ENCODE measurements around the gene APBA3. TPM values are rescaled to one million over a fixed set of nuclear protein-coding genes. Genes with fewer than 3 reads are reported as not detected.

The APBA3 gene
- total RNA-seq, 1 donor from 2014 or later, result 24.7 TPM

DNA sequence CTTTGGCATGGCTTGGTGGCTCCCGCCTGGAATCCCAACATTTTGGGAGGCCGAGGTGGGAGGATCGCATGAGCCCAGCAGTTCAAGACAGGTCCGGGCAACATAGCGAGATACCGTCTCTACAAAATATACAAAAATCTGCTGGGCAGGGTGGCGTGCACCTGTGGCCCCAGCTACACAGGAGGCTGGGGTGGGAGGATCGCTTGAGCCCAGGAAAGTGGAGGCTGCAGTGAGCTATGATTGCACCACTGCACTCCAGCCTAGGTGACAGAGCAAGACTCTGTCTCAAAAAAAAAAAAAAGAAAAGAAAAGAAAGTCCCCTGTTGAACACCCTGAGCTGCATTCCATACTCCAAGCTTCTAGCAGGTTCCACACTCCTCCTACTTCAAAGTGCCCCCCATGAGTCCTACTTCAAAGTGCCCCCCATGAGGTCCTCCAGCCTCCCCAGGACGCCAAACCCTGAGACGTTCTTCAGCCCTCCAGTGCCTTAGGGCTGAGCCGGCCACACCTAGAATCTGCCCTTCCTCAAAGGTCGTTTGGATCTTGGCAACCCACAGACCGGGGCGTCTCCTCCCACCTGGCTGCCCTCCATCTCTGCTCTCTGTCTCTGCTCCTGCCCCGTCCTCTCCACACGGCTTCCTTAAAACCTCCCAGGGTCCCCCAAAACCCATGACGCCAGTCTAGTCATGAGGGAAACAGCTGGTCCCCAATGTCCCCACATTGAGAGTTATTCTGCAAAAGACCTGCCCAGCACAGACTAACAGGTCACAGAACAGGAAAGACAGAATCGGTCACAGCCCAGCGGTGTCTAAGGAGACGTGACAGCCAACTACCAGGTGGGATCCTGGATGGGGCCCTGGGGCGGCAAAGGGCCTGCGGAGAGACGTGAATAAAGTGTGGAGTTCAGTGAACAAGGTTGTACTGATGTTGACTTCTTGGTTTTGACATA, 48.6 kb downstream of the APBA3 start:
- TF ChIP-seq, protein P1, sequence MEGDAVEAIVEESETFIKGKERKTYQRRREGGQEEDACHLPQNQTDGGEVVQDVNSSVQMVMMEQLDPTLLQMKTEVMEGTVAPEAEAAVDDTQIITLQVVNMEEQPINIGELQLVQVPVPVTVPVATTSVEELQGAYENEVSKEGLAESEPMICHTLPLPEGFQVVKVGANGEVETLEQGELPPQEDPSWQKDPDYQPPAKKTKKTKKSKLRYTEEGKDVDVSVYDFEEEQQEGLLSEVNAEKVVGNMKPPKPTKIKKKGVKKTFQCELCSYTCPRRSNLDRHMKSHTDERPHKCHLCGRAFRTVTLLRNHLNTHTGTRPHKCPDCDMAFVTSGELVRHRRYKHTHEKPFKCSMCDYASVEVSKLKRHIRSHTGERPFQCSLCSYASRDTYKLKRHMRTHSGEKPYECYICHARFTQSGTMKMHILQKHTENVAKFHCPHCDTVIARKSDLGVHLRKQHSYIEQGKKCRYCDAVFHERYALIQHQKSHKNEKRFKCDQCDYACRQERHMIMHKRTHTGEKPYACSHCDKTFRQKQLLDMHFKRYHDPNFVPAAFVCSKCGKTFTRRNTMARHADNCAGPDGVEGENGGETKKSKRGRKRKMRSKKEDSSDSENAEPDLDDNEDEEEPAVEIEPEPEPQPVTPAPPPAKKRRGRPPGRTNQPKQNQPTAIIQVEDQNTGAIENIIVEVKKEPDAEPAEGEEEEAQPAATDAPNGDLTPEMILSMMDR (IDR thresholded peaks at IDR 0.05), result no peak

GRCh38 chr19:3710265-3710812, 51.2 kb downstream of the APBA3 start:
- Mint-ChIP-seq H3K4me3 (ENCODE audit: unreplicated experiment) (no peak overlapping the region), H3K27me3 (ENCODE audit: unreplicated experiment) (no peaks in the 10 kb centered on the region), H3K9me3 (ENCODE audit: unreplicated experiment) (no peaks in the 10 kb centered on the region), H3K4me1 (ENCODE audit: unreplicated experiment) (peaks cover 5% of the 10 kb centered on the region), H3K36me3 (ENCODE audit: unreplicated experiment) (no peaks in the 10 kb centered on the region), H3K27ac (ENCODE audit: unreplicated experiment) (no peak overlapping the region)
- TF ChIP-seq, protein P1 (IDR thresholded peaks at IDR 0.05), result no peak
- DNase-seq (ENCODE audit: extremely low spot score, unreplicated experiment), result no peak

More for the DNA sequence above, 48.6 kb downstream of the APBA3 start:
- Mint-ChIP-seq H3K27ac (ENCODE audit: unreplicated experiment) (no peak overlapping the region), H3K27me3 (ENCODE audit: unreplicated experiment) (no peaks in the 10 kb centered on the region), H3K4me3 (ENCODE audit: unreplicated experiment) (no peak overlapping the region), H3K36me3 (ENCODE audit: unreplicated experiment) (no peaks in the 10 kb centered on the region), H3K4me1 (ENCODE audit: unreplicated experiment) (peaks cover 5% of the 10 kb centered on the region), H3K9me3 (ENCODE audit: unreplicated experiment) (no peaks in the 10 kb centered on the region)
- no peak for DNase-seq (ENCODE audit: extremely low spot score, unreplicated experiment)

DNA sequence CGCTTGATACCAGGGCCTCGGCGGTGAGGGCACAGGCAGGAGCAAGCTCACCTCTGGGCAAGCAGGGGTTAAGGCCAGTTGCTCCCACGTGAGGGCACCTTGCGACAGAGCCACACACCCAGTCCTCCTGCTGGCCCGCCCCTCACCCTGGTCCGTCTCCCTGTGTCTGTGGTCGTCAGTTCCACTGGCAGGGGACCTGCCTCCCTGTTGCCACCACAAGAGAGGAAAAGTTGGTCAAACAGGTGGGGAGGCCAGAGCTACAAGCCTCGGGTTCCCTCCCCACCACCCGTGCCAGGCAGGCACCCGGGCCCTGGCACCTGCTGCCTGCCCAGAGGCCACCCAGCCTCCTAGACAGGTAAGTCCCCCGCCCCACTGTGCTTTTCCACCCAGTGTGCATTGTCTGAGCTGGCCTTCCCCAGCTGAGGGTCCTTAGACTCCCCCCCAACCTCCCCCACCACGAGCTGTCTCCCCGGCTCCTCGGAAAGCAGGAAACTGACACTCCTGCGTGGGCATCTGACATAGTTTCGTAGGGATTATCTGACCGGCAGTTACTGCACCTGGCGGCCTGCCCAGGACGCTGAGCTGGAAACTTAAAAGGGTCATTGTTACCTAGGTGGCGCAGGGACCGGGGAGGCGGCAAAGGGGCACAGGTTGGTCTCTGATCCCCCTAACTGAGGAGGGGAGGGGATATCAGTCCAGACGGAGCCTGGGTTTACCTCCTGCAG, 53.1 kb downstream of the APBA3 start, which contains the start of gene TJP3:
Gene TJP3 (plus strand): TSS at position 178 of the 725 bp plus-strand sequence. CDS start 20,049 bp downstream, outside the sequence.
- H3K27ac Mint-ChIP-seq (ENCODE audit: unreplicated experiment), result no peak within 1 kb of the TSS
- no peak for DNase-seq (ENCODE audit: extremely low spot score, unreplicated experiment)
- no peaks in the 10 kb centered on the region for H3K9me3 Mint-ChIP-seq (ENCODE audit: unreplicated experiment)
- peaks cover 5% of the 10 kb centered on the region for H3K4me1 Mint-ChIP-seq (ENCODE audit: unreplicated experiment)
- H3K4me3 Mint-ChIP-seq (ENCODE audit: unreplicated experiment), result no peak within 1 kb of the TSS
- no peaks in the 10 kb centered on the region for H3K27me3 Mint-ChIP-seq (ENCODE audit: unreplicated experiment)
- TF ChIP-seq, protein P1 (IDR thresholded peaks at IDR 0.05), result no peak
- H3K36me3 Mint-ChIP-seq (ENCODE audit: unreplicated experiment), result no peaks in the 10 kb centered on the region

DNA sequence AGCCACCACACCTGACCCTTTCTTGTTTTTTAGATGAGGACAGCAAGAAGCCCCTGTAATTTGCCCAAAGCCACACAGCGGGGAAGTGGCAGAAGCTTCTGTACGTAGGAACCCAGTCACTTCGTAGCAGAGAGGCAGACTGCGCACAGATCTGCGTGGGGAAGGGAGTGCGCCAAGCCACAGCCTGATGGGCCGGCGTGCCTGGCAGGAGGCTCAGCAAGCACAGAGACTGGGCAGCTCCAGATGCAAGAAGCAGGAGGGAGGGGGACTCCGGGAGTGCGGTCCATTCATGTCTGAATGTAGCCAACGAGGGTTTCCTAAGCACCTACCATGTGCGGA, 53.7 kb downstream of the APBA3 start:
- Mint-ChIP-seq H3K4me3 (ENCODE audit: unreplicated experiment) (no peak overlapping the region), H3K27ac (ENCODE audit: unreplicated experiment) (no peak overlapping the region), H3K36me3 (ENCODE audit: unreplicated experiment) (no peaks in the 10 kb centered on the region), H3K9me3 (ENCODE audit: unreplicated experiment) (no peaks in the 10 kb centered on the region), H3K27me3 (ENCODE audit: unreplicated experiment) (no peaks in the 10 kb centered on the region), H3K4me1 (ENCODE audit: unreplicated experiment) (peaks cover 3% of the 10 kb centered on the region)
- TF ChIP-seq, protein P1 (IDR thresholded peaks at IDR 0.05), result no peak
- no peak for DNase-seq (ENCODE audit: extremely low spot score, unreplicated experiment)
